Amniotic stem cell (primary cell): ENCODE measurements around the gene ARMH3.
A peak's percentile ranks its signal among the peaks of the same experiment; 100 is the strongest.
"Not testable (repeated sequence)": the region's sequence is repeated elsewhere in the genome, so short reads cannot be mapped to it uniquely, and the experiment has no call there.

Experiments used
- DNase-seq: peaks from one replicate; lab custom pipeline; 2025; lab: John Stamatoyannopoulos, UW

ARMH3 gene, protein sequence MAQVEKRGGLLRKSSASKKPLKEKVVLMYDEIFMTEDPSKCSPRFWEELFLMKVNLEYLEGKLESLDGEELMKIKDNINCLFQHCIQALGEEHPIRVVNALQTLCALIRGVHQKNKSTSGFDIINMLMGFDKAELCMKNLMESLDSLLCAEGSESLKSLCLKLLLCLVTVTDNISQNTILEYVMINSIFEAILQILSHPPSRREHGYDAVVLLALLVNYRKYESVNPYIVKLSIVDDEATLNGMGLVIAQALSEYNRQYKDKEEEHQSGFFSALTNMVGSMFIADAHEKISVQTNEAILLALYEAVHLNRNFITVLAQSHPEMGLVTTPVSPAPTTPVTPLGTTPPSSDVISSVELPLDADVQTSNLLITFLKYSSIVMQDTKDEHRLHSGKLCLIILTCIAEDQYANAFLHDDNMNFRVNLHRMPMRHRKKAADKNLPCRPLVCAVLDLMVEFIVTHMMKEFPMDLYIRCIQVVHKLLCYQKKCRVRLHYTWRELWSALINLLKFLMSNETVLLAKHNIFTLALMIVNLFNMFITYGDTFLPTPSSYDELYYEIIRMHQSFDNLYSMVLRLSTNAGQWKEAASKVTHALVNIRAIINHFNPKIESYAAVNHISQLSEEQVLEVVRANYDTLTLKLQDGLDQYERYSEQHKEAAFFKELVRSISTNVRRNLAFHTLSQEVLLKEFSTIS

DNA sequence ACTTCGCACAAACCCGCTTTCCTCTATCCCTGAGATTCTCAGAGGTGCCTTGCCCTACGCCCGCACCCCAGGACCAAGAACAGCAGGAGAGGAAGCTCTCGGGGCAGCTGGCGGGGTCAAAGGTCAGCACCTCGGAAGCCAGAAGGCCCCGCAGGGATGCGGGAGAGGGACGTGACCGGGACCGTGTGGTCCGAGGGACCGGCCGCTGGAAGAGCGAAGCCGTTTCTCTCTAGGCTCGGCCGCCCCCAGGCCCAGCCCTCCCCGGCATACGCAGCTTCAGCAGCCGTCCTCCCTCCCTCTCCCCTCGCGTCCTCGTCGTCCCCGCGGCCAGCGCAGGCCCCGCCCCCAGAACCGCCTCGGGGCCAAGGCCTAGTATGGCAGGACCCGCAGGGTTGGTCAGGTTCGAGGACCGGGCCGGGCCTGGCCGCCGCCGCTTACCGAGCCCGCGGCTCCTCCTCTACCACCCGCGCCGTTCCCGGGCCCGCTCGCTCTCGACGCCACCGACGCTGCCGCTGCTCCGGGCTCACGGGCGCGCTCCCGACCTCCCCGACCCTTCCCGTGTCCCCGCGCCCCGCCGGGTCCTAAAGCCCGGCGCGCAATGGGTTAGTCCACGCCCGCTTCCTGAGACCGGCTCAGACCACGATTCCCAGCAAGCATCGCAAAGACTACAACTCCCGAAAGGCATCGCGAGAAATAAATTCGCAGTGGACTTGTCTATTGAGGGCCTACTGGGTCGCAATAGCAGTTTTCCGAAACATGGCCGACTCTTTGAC lies at the start of gene ARMH3:
Gene ARMH3, minus strand, starts transcription at position 527 of the 773 bp plus-strand sequence. CDS start 16,059 bp downstream, outside the sequence.
- DNase-seq = peak; percentile 93

DNA sequence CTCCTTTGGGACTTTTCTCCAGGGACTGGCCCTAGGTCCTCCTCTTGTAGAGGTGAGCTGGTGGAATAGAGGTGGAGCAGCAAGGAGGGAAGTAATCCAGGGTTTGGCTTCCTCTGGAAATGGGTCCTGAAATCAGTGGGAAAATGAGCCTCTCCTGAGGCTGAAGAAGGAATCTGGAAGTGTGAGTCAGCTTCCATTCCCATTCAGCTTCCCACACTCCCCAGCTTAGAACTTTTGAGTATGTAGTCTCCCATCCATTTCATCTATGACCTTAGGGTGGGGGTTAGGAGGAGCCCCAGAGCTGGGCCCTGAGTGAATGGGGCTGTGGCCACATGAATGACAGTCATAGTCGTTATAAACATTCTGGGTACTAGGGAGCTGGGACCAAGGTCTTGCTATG lies 46.4 kb upstream of the ARMH3 start:
- no peak for DNase-seq

- DNase-seq = no peak
Measured at GRCh38 chr10:102101152-102101551, 45.2 kb upstream of the ARMH3 start.

DNA sequence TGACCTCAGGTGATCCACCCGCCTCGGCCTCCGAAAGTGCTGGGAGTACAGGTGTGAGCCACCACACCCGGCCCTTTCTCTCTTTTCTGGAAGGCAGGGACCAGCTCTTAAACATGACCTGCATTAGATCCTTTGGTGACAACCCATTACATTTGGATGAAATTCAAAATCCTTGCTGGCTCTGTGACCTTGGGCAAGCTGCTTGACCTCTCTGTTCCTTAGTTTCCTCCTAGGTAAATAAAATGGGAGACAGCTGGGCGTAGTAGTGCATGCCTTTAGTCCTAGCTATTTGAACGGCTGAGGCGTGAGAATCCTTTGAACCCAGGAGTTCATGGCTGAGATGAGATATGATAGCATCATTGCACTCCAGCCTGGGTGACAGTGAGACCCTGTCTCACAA lies 40.5 kb upstream of the ARMH3 start:
- no peak for DNase-seq

DNA sequence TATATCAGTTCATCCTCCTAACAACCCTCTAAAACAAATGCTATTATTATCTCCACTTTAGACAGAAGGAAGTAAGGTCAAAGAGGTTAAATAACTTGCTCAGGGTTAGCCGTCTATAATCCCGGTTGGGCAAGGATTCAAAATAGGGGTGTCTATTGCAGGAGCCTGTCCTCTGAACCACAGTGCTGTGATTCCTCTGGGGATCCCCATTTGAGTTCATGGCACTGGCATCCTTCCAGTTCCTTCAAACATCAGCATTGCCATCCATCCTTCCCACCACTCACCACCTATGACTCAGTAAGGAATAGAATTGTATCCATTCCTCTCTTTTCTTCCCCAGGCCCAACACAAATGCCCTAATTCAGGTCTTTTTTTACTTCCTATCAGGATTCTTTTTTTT lies 34.8 kb upstream of the ARMH3 start:
- no peak for DNase-seq

GRCh38 chr10:102086196-102086595 lies 30.2 kb upstream of the ARMH3 start:
- no peak for DNase-seq

GRCh38 chr10:102085336-102085735 lies 29.4 kb upstream of the ARMH3 start:
- DNase-seq = no peak

- no peak for DNase-seq
Measured at GRCh38 chr10:102083541-102083940, 27.6 kb upstream of the ARMH3 start.

DNA sequence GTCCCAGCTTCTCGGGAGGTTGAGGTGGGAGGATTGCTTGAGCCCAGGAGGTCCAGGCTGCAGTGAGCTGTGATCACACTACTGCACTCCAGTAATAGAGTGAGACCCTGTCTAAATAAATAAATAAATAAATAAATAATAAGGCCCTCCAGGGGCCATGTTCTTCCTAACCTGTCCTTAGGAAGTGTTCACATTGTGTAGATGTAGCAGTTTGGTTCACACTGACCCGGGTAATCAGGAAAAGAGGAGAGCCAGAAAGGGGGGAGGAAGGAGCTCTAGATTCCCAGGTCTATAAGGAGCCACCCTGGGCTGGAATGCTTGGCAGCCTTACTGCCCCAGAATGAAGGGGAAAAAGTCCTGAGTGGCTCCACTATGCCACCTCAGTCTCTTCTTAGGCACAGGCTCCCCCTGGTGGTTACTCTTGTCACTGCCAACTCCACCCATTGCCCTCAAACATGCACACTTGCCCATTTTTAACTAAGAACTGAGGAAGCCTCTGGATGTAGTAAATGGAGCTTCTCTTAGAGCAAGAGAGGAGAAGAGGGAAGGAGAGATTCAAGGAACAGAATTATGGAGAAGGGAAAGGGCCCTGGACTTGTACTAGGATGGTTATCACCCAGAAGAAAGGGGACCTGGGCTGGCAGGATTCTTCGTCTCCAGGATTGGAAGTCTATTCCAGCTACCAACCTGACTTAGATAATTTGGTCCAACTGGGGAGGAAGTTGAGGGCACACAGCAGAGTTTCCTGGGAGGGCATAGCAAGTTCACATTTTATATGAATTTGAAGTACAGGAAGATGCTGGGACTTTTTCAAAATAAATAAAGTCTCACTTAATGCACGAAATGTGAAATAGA lies 16.9 kb upstream of the ARMH3 start:
- peak; percentile 52 for DNase-seq

DNA sequence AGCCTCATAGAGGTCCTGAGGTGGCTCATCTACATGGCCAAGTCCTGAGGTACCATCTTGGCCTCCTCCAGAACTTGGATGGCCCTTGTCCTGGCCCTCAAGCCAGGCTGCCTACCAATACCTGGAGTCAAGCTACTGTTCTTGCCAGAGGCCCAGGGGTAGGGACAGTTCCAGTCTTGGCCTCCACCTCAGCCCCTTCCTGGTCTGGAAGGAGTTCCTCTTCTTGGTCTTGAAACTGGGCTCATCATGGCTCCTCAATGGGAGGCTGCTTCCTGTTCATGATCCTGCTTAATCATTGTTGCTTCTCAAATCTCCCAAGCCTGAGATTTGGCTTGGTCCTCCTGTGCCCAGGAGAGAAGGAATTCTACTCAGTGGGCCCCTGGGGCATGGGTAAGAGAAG lies 13.1 kb upstream of the ARMH3 start:
- DNase-seq = no peak

DNA sequence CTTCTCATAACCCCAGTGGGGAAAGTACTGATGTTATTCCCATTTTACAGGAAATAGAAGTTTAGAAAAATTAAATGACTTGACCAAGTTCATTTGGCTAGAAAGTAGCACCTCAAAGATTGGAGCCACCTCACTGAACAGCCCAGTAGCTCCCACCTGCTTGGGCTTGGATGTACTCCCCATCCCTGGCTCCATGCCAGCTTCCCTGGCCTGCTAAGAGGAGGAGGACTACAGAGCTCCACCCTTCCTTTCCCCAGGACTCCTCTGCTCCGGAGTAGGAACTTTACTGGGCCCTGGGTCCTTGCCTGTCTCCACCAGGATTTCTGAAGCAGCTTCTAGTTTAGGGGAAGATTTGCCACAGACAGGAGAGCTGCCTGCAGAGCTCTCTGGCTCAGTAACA lies 12.2 kb upstream of the ARMH3 start:
- DNase-seq = no peak

DNA sequence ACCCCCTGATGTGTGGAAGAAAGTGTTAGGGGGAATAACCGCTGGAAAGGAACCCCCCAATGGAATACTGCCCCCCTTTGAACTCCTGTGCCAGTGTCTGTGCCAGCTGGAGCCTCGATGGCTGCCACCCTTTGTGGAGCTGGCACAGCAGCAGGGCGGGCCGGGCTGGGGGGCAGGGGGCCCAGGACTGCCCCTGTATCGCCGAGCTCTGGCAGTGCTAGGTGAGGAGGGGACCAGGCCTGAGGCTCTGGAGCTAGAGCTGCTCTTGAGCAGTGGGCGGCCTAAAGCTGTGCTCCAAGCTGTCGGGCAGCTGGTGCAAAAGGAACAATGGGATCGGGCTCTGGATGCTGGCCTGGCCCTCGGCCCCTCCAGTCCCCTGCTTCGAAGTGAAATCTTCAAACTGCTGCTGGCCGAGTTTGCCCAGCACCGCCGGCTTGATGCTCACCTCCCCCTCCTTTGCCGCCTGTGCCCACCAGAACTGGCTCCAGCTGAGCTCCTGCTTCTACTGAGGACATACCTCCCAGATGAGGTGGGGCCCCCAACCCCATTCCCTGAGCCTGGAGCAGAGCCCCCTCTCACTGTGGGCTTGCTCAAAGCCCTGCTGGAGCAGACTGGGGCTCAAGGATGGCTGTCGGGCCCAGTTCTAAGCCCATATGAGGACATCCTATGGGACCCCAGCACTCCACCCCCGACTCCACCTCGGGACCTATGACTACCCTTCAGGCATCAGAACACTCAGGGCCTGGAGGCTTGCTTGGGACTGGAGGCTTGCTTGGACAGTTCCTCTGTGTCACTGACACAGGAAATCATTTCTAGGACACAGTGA lies 11.3 kb upstream of the ARMH3 start:
- no peak for DNase-seq

GRCh38 chr10:102066399-102067088 lies 10.6 kb upstream of the ARMH3 start:
- DNase-seq = no peak

- DNase-seq = no peak
Measured at GRCh38 chr10:102065561-102066398, 9.8 kb upstream of the ARMH3 start.

DNA sequence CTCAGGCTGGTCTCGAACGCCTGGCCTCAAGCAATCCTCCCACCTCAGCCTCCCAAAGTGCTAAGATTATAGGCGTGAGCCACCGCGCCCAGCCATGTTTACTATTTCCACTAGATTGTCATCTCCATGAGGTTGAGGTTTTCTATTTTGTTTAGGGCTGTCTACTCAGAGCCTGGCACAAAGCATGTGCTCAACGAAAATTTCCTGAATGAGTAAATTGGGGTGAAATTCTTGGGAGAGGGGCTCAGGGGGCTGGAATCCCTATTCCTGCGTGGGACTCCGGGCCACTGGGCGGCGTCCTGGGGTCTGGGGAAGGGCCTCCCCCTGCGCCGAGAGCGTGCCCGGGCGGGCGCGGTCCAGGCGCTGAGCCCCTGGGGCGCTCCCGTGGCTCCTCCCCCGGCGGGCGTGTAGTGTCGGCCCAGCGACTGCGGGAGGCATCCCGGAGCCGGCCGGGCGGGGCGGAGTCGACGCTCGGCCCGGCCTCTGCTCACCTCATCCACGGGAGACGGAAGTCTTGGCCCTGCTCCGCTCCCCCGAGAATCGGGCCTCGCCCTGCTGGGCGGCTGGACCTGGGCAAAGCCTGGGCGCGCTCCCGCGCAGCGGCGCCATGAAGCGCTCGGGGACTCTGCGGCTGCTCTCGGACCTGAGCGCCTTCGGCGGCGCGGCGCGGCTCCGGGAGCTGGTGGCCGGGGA lies 9.0 kb upstream of the ARMH3 start, which contains the start of gene HPS6:
Gene HPS6, plus strand, starts transcription at position 482 of the 693 bp plus-strand sequence. Its CDS starts 126 bp downstream, at position 608.
- peak; percentile 79 for DNase-seq

DNA sequence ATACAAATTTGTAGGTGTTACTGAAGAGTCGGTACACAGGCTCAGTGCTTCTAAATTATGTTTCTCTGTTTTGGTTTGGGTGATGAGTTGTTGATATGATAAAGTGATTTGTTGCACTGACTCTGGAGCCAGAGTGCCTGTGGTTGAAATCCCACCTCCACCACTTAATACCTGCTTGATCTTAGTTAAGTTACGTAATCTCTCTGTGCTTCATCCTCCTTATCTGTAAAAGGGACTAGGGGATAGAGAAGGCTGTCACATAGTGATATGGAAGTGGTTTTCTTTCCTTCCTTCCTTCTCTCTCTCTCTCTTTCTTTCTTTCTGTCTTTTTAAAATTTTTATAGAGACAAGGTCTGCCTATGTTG lies 8.5 kb upstream of the ARMH3 start:
- no peak for DNase-seq

DNA sequence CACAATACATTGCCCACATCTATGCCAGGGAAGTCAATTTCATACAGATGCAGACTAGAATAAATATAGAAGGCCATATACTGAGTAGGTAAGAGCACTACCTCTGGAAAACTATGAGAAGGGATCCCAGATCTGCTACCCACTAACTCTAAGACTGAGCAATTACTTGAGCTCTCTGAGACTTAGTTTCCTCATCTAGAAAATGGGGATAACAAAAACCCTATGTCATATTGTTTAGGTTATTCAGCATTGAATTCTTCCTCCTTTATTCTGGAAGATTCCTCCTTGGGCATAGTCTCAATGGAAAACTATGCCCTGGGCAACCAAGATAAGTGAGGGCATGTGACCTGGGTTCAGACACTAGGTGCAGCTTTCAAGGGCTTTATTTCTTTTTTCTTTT lies 4.0 kb upstream of the ARMH3 start:
- DNase-seq = no peak

- DNase-seq = not testable (repeated sequence)
Measured at GRCh38 chr10:102054881-102055646, 909 bp downstream of the ARMH3 start.
